HL-60 (cell line): ENCODE measurements around the gene ABHD17A.

Source experiments
- CTCF ChIP-seq: IDR thresholded peaks from one replicate; pipeline ENCODE4 v1.5.1; 2011; ENCODE audit warnings: low read length, control low read depth, inconsistent platforms; ENCODE audit not compliant: insufficient read depth
- POLR2AphosphoS5 ChIP-seq: IDR thresholded peaks from 2 replicates; pipeline ENCODE4 v1.6.1; 2012; ENCODE audit warnings: low read depth

GRCh38 chr19:1918975-1919374, 33.7 kb upstream of the ABHD17A start:
- no peak for TF ChIP-seq CTCF
- TF ChIP-seq POLR2AphosphoS5: no peak
